Measurements from ENCODE around the gene SDR9C7.
"Not testable (repeated sequence)": the region's sequence is repeated elsewhere in the genome, so short reads cannot be mapped to it uniquely, and the experiment has no call there.

The SDR9C7 gene

GRCh38 chr12:56935157-56935556 is 949 bp upstream of the SDR9C7 start:
- no peaks in the 10 kb centered on the region for H3K4me1 ChIP-seq (ENCODE audit: control insufficient read depth in 2 of 2, insufficient read depth in 2 of 2, low read length in 2 of 2)
- H3K36me3 ChIP-seq (ENCODE audit: control insufficient read depth in 2 of 2, insufficient read depth in 2 of 2, low read length in 2 of 2), result no peaks in the 10 kb centered on the region
- no peak overlapping the region for H3K27ac ChIP-seq (ENCODE audit: low read depth in 2 of 2, low read length in 2 of 2)
- H3K9ac ChIP-seq (ENCODE audit: low read depth in 1 of 2, low read length in 2 of 2), result no peak overlapping the region
- H3K4me3 ChIP-seq (ENCODE audit: low read length in 2 of 2), result no peak overlapping the region
- no peaks in the 10 kb centered on the region for H3K27me3 ChIP-seq (ENCODE audit: control insufficient read depth in 2 of 2, insufficient read depth in 2 of 2, low read length in 2 of 2)
- H3K9me3 ChIP-seq (ENCODE audit: control insufficient read depth in 2 of 2, low read length in 2 of 2), result no peaks in the 10 kb centered on the region

GRCh38 chr12:56932867-56933266 is 1.3 kb downstream of the SDR9C7 start:
- Histone ChIP-seq H3K4me3 (ENCODE audit: low read length in 2 of 2) (no peak overlapping the region), H3K4me1 (ENCODE audit: control insufficient read depth in 2 of 2, insufficient read depth in 2 of 2, low read length in 2 of 2) (no peaks in the 10 kb centered on the region), H3K9me3 (ENCODE audit: control insufficient read depth in 2 of 2, low read length in 2 of 2) (no peaks in the 10 kb centered on the region), H3K27ac (ENCODE audit: low read depth in 2 of 2, low read length in 2 of 2) (peak overlapping the region in 1 of 2 donors; percentile 17), H3K36me3 (ENCODE audit: control insufficient read depth in 2 of 2, insufficient read depth in 2 of 2, low read length in 2 of 2) (no peaks in the 10 kb centered on the region), H3K9ac (ENCODE audit: low read depth in 1 of 2, low read length in 2 of 2) (no peak overlapping the region), H3K27me3 (ENCODE audit: control insufficient read depth in 2 of 2, insufficient read depth in 2 of 2, low read length in 2 of 2) (no peaks in the 10 kb centered on the region)

- Histone ChIP-seq H3K27me3 (ENCODE audit: control insufficient read depth in 2 of 2, insufficient read depth in 2 of 2, low read length in 2 of 2) (no peaks in the 10 kb centered on the region), H3K4me1 (ENCODE audit: control insufficient read depth in 2 of 2, insufficient read depth in 2 of 2, low read length in 2 of 2) (no peaks in the 10 kb centered on the region), H3K36me3 (ENCODE audit: control insufficient read depth in 2 of 2, insufficient read depth in 2 of 2, low read length in 2 of 2) (no peaks in the 10 kb centered on the region), H3K9ac (ENCODE audit: low read depth in 1 of 2, low read length in 2 of 2) (no peak overlapping the region), H3K27ac (ENCODE audit: low read depth in 2 of 2, low read length in 2 of 2) (peak overlapping the region in 1 of 2 donors; percentile 17), H3K4me3 (ENCODE audit: low read length in 2 of 2) (no peak overlapping the region), H3K9me3 (ENCODE audit: control insufficient read depth in 2 of 2, low read length in 2 of 2) (no peaks in the 10 kb centered on the region)
Observed at GRCh38 chr12:56932146-56932545, 2.1 kb downstream of the SDR9C7 start.

GRCh38 chr12:56931474-56931978 is 2.7 kb downstream of the SDR9C7 start:
- peak overlapping the region in 1 of 2 donors; percentile 45 for H3K27ac ChIP-seq (ENCODE audit: low read depth in 2 of 2, low read length in 2 of 2)
- no peaks in the 10 kb centered on the region for H3K4me1 ChIP-seq (ENCODE audit: control insufficient read depth in 2 of 2, insufficient read depth in 2 of 2, low read length in 2 of 2)
- H3K4me3 ChIP-seq (ENCODE audit: low read length in 2 of 2), result peak overlapping the region in 1 of 2 donors; percentile 41
- H3K9ac ChIP-seq (ENCODE audit: low read depth in 1 of 2, low read length in 2 of 2), result no peak overlapping the region
- H3K27me3 ChIP-seq (ENCODE audit: control insufficient read depth in 2 of 2, insufficient read depth in 2 of 2, low read length in 2 of 2), result no peaks in the 10 kb centered on the region
- H3K36me3 ChIP-seq (ENCODE audit: control insufficient read depth in 2 of 2, insufficient read depth in 2 of 2, low read length in 2 of 2), result no peaks in the 10 kb centered on the region
- H3K9me3 ChIP-seq (ENCODE audit: control insufficient read depth in 2 of 2, low read length in 2 of 2), result no peaks in the 10 kb centered on the region

- Histone ChIP-seq H3K27ac (ENCODE audit: low read depth in 2 of 2, low read length in 2 of 2) (no peak overlapping the region), H3K9me3 (ENCODE audit: control insufficient read depth in 2 of 2, low read length in 2 of 2) (no peaks in the 10 kb centered on the region), H3K36me3 (ENCODE audit: control insufficient read depth in 2 of 2, insufficient read depth in 2 of 2, low read length in 2 of 2) (no peaks in the 10 kb centered on the region), H3K4me1 (ENCODE audit: control insufficient read depth in 2 of 2, insufficient read depth in 2 of 2, low read length in 2 of 2) (no peaks in the 10 kb centered on the region), H3K4me3 (ENCODE audit: low read length in 2 of 2) (no peak overlapping the region), H3K9ac (ENCODE audit: low read depth in 1 of 2, low read length in 2 of 2) (no peak overlapping the region), H3K27me3 (ENCODE audit: control insufficient read depth in 2 of 2, insufficient read depth in 2 of 2, low read length in 2 of 2) (no peaks in the 10 kb centered on the region)
Observed at GRCh38 chr12:56930241-56930640, 4.0 kb downstream of the SDR9C7 start.

- H3K9me3 ChIP-seq (ENCODE audit: control insufficient read depth in 2 of 2, low read length in 2 of 2), result no peaks in the 10 kb centered on the region
- H3K36me3 ChIP-seq (ENCODE audit: control insufficient read depth in 2 of 2, insufficient read depth in 2 of 2, low read length in 2 of 2), result no peaks in the 10 kb centered on the region
- H3K4me1 ChIP-seq (ENCODE audit: control insufficient read depth in 2 of 2, insufficient read depth in 2 of 2, low read length in 2 of 2), result no peaks in the 10 kb centered on the region
Observed at GRCh38 chr12:56929780-56930179, 4.4 kb downstream of the SDR9C7 start.

GRCh38 chr12:56928262-56928661 is 5.9 kb downstream of the SDR9C7 start:
- Histone ChIP-seq H3K36me3 (ENCODE audit: control insufficient read depth in 2 of 2, insufficient read depth in 2 of 2, low read length in 2 of 2) (no peaks in the 10 kb centered on the region), H3K9ac (ENCODE audit: low read depth in 1 of 2, low read length in 2 of 2) (no peak overlapping the region), H3K27me3 (ENCODE audit: control insufficient read depth in 2 of 2, insufficient read depth in 2 of 2, low read length in 2 of 2) (no peaks in the 10 kb centered on the region), H3K27ac (ENCODE audit: low read depth in 2 of 2, low read length in 2 of 2) (no peak overlapping the region), H3K4me1 (ENCODE audit: control insufficient read depth in 2 of 2, insufficient read depth in 2 of 2, low read length in 2 of 2) (no peaks in the 10 kb centered on the region), H3K9me3 (ENCODE audit: control insufficient read depth in 2 of 2, low read length in 2 of 2) (no peaks in the 10 kb centered on the region), H3K4me3 (ENCODE audit: low read length in 2 of 2) (no peak overlapping the region)

More at GRCh38 chr12:56929780-56930179, 4.4 kb downstream of the SDR9C7 start:
- Histone ChIP-seq H3K4me3 (ENCODE audit: low read length in 2 of 2) (no peak overlapping the region), H3K9ac (ENCODE audit: low read depth in 1 of 2, low read length in 2 of 2) (no peak overlapping the region), H3K27ac (ENCODE audit: low read depth in 2 of 2, low read length in 2 of 2) (no peak overlapping the region), H3K27me3 (ENCODE audit: control insufficient read depth in 2 of 2, insufficient read depth in 2 of 2, low read length in 2 of 2) (no peaks in the 10 kb centered on the region)

- no peaks in the 10 kb centered on the region for H3K4me1 ChIP-seq (ENCODE audit: control insufficient read depth in 2 of 2, insufficient read depth in 2 of 2, low read length in 2 of 2)
- H3K4me3 ChIP-seq (ENCODE audit: low read length in 2 of 2), result no peak overlapping the region
- no peaks in the 10 kb centered on the region for H3K27me3 ChIP-seq (ENCODE audit: control insufficient read depth in 2 of 2, insufficient read depth in 2 of 2, low read length in 2 of 2)
- H3K9ac ChIP-seq (ENCODE audit: low read depth in 1 of 2, low read length in 2 of 2), result no peak overlapping the region
- no peak overlapping the region for H3K27ac ChIP-seq (ENCODE audit: low read depth in 2 of 2, low read length in 2 of 2)
- H3K9me3 ChIP-seq (ENCODE audit: control insufficient read depth in 2 of 2, low read length in 2 of 2), result no peaks in the 10 kb centered on the region
- H3K36me3 ChIP-seq (ENCODE audit: control insufficient read depth in 2 of 2, insufficient read depth in 2 of 2, low read length in 2 of 2), result no peaks in the 10 kb centered on the region
Observed at GRCh38 chr12:56927281-56927680, 6.9 kb downstream of the SDR9C7 start.

GRCh38 chr12:56922031-56922430 is 12.2 kb downstream of the SDR9C7 start:
- H3K9ac ChIP-seq (ENCODE audit: low read depth in 1 of 2, low read length in 2 of 2), result no peak overlapping the region
- no peaks in the 10 kb centered on the region for H3K36me3 ChIP-seq (ENCODE audit: control insufficient read depth in 2 of 2, insufficient read depth in 2 of 2, low read length in 2 of 2)
- peaks cover 0 to 3% of the 10 kb centered on the region in 2 donors for H3K27me3 ChIP-seq (ENCODE audit: control insufficient read depth in 2 of 2, insufficient read depth in 2 of 2, low read length in 2 of 2)
- no peaks in the 10 kb centered on the region for H3K9me3 ChIP-seq (ENCODE audit: control insufficient read depth in 2 of 2, low read length in 2 of 2)
- H3K4me1 ChIP-seq (ENCODE audit: control insufficient read depth in 2 of 2, insufficient read depth in 2 of 2, low read length in 2 of 2), result no peaks in the 10 kb centered on the region
- no peak overlapping the region for H3K27ac ChIP-seq (ENCODE audit: low read depth in 2 of 2, low read length in 2 of 2)
- no peak overlapping the region for H3K4me3 ChIP-seq (ENCODE audit: low read length in 2 of 2)

- Histone ChIP-seq H3K36me3 (ENCODE audit: control insufficient read depth in 2 of 2, insufficient read depth in 2 of 2, low read length in 2 of 2) (no peaks in the 10 kb centered on the region), H3K9me3 (ENCODE audit: control insufficient read depth in 2 of 2, low read length in 2 of 2) (no peaks in the 10 kb centered on the region), H3K9ac (ENCODE audit: low read depth in 1 of 2, low read length in 2 of 2) (no peak overlapping the region), H3K4me1 (ENCODE audit: control insufficient read depth in 2 of 2, insufficient read depth in 2 of 2, low read length in 2 of 2) (no peaks in the 10 kb centered on the region), H3K4me3 (ENCODE audit: low read length in 2 of 2) (no peak overlapping the region), H3K27me3 (ENCODE audit: control insufficient read depth in 2 of 2, insufficient read depth in 2 of 2, low read length in 2 of 2) (peaks cover 0 to 3% of the 10 kb centered on the region in 2 donors), H3K27ac (ENCODE audit: low read depth in 2 of 2, low read length in 2 of 2) (no peak overlapping the region)
Observed at GRCh38 chr12:56921346-56921745, 12.9 kb downstream of the SDR9C7 start.

GRCh38 chr12:56918139-56918538 is 16.1 kb downstream of the SDR9C7 start:
- not testable (repeated sequence) for H3K4me1 ChIP-seq (ENCODE audit: control insufficient read depth in 2 of 2, insufficient read depth in 2 of 2, low read length in 2 of 2); H3K27me3 ChIP-seq (ENCODE audit: control insufficient read depth in 2 of 2, insufficient read depth in 2 of 2, low read length in 2 of 2); H3K9me3 ChIP-seq (ENCODE audit: control insufficient read depth in 2 of 2, low read length in 2 of 2); H3K9ac ChIP-seq (ENCODE audit: low read depth in 1 of 2, low read length in 2 of 2); H3K4me3 ChIP-seq (ENCODE audit: low read length in 2 of 2); H3K36me3 ChIP-seq (ENCODE audit: control insufficient read depth in 2 of 2, insufficient read depth in 2 of 2, low read length in 2 of 2); H3K27ac ChIP-seq (ENCODE audit: low read depth in 2 of 2, low read length in 2 of 2)
